NCI-H2081 (cell line): ENCODE results near the gene MTUS2.

ENCODE experiments used
- DNase-seq, 2 experiments: peaks; one replicate each; lab custom pipeline; 2025; lab: John Stamatoyannopoulos, UW

The MTUS2 gene

DNA sequence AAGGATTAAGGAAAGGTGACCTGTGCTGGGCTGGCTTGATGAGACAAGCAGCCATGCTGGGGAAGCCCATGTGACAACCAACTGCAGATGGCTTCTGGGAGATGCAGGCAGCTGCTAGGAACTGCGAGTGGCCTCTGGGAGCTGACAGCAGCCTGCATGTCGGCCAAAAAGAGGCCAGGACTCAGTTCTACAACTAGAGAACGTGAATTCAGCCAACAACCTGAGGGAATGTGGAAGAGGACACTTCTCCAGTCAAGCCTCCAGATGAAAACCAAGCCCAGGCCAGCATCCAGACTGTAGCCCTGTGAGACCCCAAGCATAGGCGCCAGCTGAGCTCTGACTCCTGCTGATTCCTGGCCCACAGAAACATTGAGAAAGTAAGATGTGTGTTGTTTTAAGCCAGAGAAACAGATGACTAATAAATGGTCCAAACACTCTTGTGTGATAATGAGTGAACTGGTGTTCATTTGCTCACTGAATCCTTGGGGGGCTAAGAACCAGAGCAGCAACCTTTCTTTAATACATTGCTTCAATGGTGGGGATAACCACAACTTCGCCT is 730.4 kb downstream of the MTUS2 start:
- DNase-seq: no peak

DNA sequence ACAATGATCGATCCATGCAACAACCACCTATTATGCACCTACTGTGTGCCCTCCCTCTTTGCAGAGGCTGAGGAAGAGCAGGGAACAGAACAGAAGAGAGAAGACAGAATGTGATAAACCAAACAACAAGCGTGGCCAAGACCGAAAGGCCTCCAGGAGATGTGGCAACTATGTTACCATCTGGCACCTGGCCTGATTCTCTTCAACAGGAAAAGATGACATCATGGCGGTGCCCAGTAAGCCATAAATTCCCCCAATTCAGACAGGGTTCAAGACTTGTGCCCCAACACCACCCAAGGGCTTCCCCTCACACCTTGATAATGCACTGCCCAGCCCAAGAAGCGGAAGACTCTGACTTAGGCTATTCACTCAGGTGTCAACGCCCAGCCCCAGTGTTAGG is 731.1 kb downstream of the MTUS2 start:
- no peak for DNase-seq
